GM18520 (cell line): ENCODE measurements around the gene SEPHS1.
A peak's percentile ranks its signal among the peaks of the same experiment; 100 is the strongest.
"Not testable (repeated sequence)": the region's sequence is repeated elsewhere in the genome, so short reads cannot be mapped to it uniquely, and the experiment has no call there.

Experiments
- ATAC-seq: cut with Tn5 transposase; IDR thresholded peaks from one replicate; pipeline ENCODE4 v1.9.1; 2021; ENCODE audit not compliant: unreplicated experiment

Gene SEPHS1

GRCh38 chr10:13348216-13349017, at the start of gene SEPHS1:
SEPHS1 (minus strand) TSS chr10:13348293; CDS start chr10:13344950, 3,343 bp downstream.
- peak; percentile 36 for ATAC-seq

GRCh38 chr10:13397052-13397451, 49.0 kb upstream of the SEPHS1 start:
- no peak for ATAC-seq

GRCh38 chr10:13396369-13396768, 48.3 kb upstream of the SEPHS1 start:
- ATAC-seq = no peak

- no peak for ATAC-seq
Observed at GRCh38 chr10:13395540-13395939, 47.4 kb upstream of the SEPHS1 start.

GRCh38 chr10:13393640-13394039, 45.5 kb upstream of the SEPHS1 start:
- no peak for ATAC-seq

- no peak for ATAC-seq
Observed at GRCh38 chr10:13392701-13393100, 44.6 kb upstream of the SEPHS1 start.

- ATAC-seq = no peak
Observed at GRCh38 chr10:13390604-13391522, 42.8 kb upstream of the SEPHS1 start.

GRCh38 chr10:13388478-13389230, 40.6 kb upstream of the SEPHS1 start:
- ATAC-seq = no peak

- ATAC-seq = no peak
Observed at GRCh38 chr10:13386021-13386420, 37.9 kb upstream of the SEPHS1 start.

GRCh38 chr10:13383399-13383761, 35.3 kb upstream of the SEPHS1 start:
- no peak for ATAC-seq

GRCh38 chr10:13382703-13383398, 34.8 kb upstream of the SEPHS1 start:
- ATAC-seq = no peak

GRCh38 chr10:13379061-13379460, 31.0 kb upstream of the SEPHS1 start:
- ATAC-seq = not testable (repeated sequence)

GRCh38 chr10:13376746-13377145, 28.7 kb upstream of the SEPHS1 start:
- no peak for ATAC-seq

GRCh38 chr10:13376297-13376696, 28.2 kb upstream of the SEPHS1 start:
- ATAC-seq = no peak

- no peak for ATAC-seq
Observed at GRCh38 chr10:13375791-13376190, 27.7 kb upstream of the SEPHS1 start.

- ATAC-seq = no peak
Observed at GRCh38 chr10:13373644-13374043, 25.6 kb upstream of the SEPHS1 start.

- no peak for ATAC-seq
Observed at GRCh38 chr10:13372524-13372923, 24.4 kb upstream of the SEPHS1 start.

- ATAC-seq = peak; percentile 55
Observed at GRCh38 chr10:13371897-13372470, 23.9 kb upstream of the SEPHS1 start.

- ATAC-seq = no peak
Observed at GRCh38 chr10:13366891-13367290, 18.8 kb upstream of the SEPHS1 start.

GRCh38 chr10:13365831-13366230, 17.7 kb upstream of the SEPHS1 start:
- ATAC-seq = no peak
